Measurements from ENCODE around the gene DMTF1.
"Not testable (repeated sequence)": the region's sequence is repeated elsewhere in the genome, so short reads cannot be mapped to it uniquely, and the experiment has no call there.

Gene DMTF1

GRCh38 chr7:87193912-87194311, 41.7 kb downstream of the DMTF1 start:
- no peak overlapping the region for H3K4me3 ChIP-seq (ENCODE audit: low read depth, low read length)
- no peaks in the 10 kb centered on the region for H3K4me1 ChIP-seq (ENCODE audit: control insufficient read depth, insufficient read depth, low read length)
- H3K27ac ChIP-seq (ENCODE audit: low read depth, low read length): no peak overlapping the region
- H3K27me3 ChIP-seq (ENCODE audit: control insufficient read depth, insufficient read depth, low read length): no peaks in the 10 kb centered on the region
- no peaks in the 10 kb centered on the region for H3K9me3 ChIP-seq (ENCODE audit: control insufficient read depth, insufficient read depth, low read depth, low read length)
- H3K36me3 ChIP-seq (ENCODE audit: control insufficient read depth, insufficient read depth, low read length): peaks cover 100% of the 10 kb centered on the region
- no peak overlapping the region for H3K9ac ChIP-seq (ENCODE audit: low read length)

- peaks cover 85% of the 10 kb centered on the region for H3K36me3 ChIP-seq (ENCODE audit: control insufficient read depth, insufficient read depth, low read length)
Measured at GRCh38 chr7:87199241-87199640, 47.0 kb downstream of the DMTF1 start.

GRCh38 chr7:87199700-87200450, 47.6 kb downstream of the DMTF1 start:
- no peak overlapping the region for H3K27ac ChIP-seq (ENCODE audit: low read depth, low read length)
- H3K9ac ChIP-seq (ENCODE audit: low read length): no peak overlapping the region
- H3K4me1 ChIP-seq (ENCODE audit: control insufficient read depth, insufficient read depth, low read length): no peaks in the 10 kb centered on the region
- peaks cover 78% of the 10 kb centered on the region for H3K36me3 ChIP-seq (ENCODE audit: control insufficient read depth, insufficient read depth, low read length)
- H3K9me3 ChIP-seq (ENCODE audit: control insufficient read depth, insufficient read depth, low read depth, low read length): peaks cover 21% of the 10 kb centered on the region
- no peak overlapping the region for H3K4me3 ChIP-seq (ENCODE audit: low read depth, low read length)
- H3K27me3 ChIP-seq (ENCODE audit: control insufficient read depth, insufficient read depth, low read length): no peaks in the 10 kb centered on the region

More at GRCh38 chr7:87199241-87199640, 47.0 kb downstream of the DMTF1 start:
- H3K27me3 ChIP-seq (ENCODE audit: control insufficient read depth, insufficient read depth, low read length): no peaks in the 10 kb centered on the region
- no peak overlapping the region for H3K27ac ChIP-seq (ENCODE audit: low read depth, low read length)
- H3K4me1 ChIP-seq (ENCODE audit: control insufficient read depth, insufficient read depth, low read length): no peaks in the 10 kb centered on the region
- peaks cover 15% of the 10 kb centered on the region for H3K9me3 ChIP-seq (ENCODE audit: control insufficient read depth, insufficient read depth, low read depth, low read length)
- no peak overlapping the region for H3K4me3 ChIP-seq (ENCODE audit: low read depth, low read length)
- no peak overlapping the region for H3K9ac ChIP-seq (ENCODE audit: low read length)

GRCh38 chr7:87202208-87202607, 50.0 kb downstream of the DMTF1 start:
- peaks cover 66% of the 10 kb centered on the region for H3K36me3 ChIP-seq (ENCODE audit: control insufficient read depth, insufficient read depth, low read length)
- H3K9ac ChIP-seq (ENCODE audit: low read length): no peak overlapping the region
- H3K27me3 ChIP-seq (ENCODE audit: control insufficient read depth, insufficient read depth, low read length): no peaks in the 10 kb centered on the region
- H3K27ac ChIP-seq (ENCODE audit: low read depth, low read length): no peak overlapping the region
- no peak overlapping the region for H3K4me3 ChIP-seq (ENCODE audit: low read depth, low read length)
- H3K9me3 ChIP-seq (ENCODE audit: control insufficient read depth, insufficient read depth, low read depth, low read length): peaks cover 41% of the 10 kb centered on the region
- H3K4me1 ChIP-seq (ENCODE audit: control insufficient read depth, insufficient read depth, low read length): no peaks in the 10 kb centered on the region

GRCh38 chr7:87202705-87203104, 50.5 kb downstream of the DMTF1 start:
- H3K4me1 ChIP-seq (ENCODE audit: control insufficient read depth, insufficient read depth, low read length): no peaks in the 10 kb centered on the region
- no peaks in the 10 kb centered on the region for H3K27me3 ChIP-seq (ENCODE audit: control insufficient read depth, insufficient read depth, low read length)
- H3K9ac ChIP-seq (ENCODE audit: low read length): no peak overlapping the region
- H3K9me3 ChIP-seq (ENCODE audit: control insufficient read depth, insufficient read depth, low read depth, low read length): peaks cover 44% of the 10 kb centered on the region
- H3K36me3 ChIP-seq (ENCODE audit: control insufficient read depth, insufficient read depth, low read length): peaks cover 64% of the 10 kb centered on the region
- no peak overlapping the region for H3K4me3 ChIP-seq (ENCODE audit: low read depth, low read length)
- H3K27ac ChIP-seq (ENCODE audit: low read depth, low read length): no peak overlapping the region

GRCh38 chr7:87203929-87204328, 51.7 kb downstream of the DMTF1 start:
- H3K27ac ChIP-seq (ENCODE audit: low read depth, low read length); H3K27me3 ChIP-seq (ENCODE audit: control insufficient read depth, insufficient read depth, low read length); H3K9ac ChIP-seq (ENCODE audit: low read length); H3K4me3 ChIP-seq (ENCODE audit: low read depth, low read length); H3K4me1 ChIP-seq (ENCODE audit: control insufficient read depth, insufficient read depth, low read length): not testable (repeated sequence)
- Histone ChIP-seq H3K9me3 (ENCODE audit: control insufficient read depth, insufficient read depth, low read depth, low read length) (peaks cover 46% of the 10 kb centered on the region), H3K36me3 (ENCODE audit: control insufficient read depth, insufficient read depth, low read length) (peaks cover 60% of the 10 kb centered on the region)

GRCh38 chr7:87204933-87205332, 52.7 kb downstream of the DMTF1 start:
- H3K9me3 ChIP-seq (ENCODE audit: control insufficient read depth, insufficient read depth, low read depth, low read length): peaks cover 50% of the 10 kb centered on the region
- no peak overlapping the region for H3K9ac ChIP-seq (ENCODE audit: low read length)
- no peak overlapping the region for H3K4me3 ChIP-seq (ENCODE audit: low read depth, low read length)
- H3K27me3 ChIP-seq (ENCODE audit: control insufficient read depth, insufficient read depth, low read length): no peaks in the 10 kb centered on the region
- H3K27ac ChIP-seq (ENCODE audit: low read depth, low read length): no peak overlapping the region
- no peaks in the 10 kb centered on the region for H3K4me1 ChIP-seq (ENCODE audit: control insufficient read depth, insufficient read depth, low read length)
- H3K36me3 ChIP-seq (ENCODE audit: control insufficient read depth, insufficient read depth, low read length): peaks cover 58% of the 10 kb centered on the region

- H3K4me1 ChIP-seq (ENCODE audit: control insufficient read depth, insufficient read depth, low read length); H3K4me3 ChIP-seq (ENCODE audit: low read depth, low read length); H3K9ac ChIP-seq (ENCODE audit: low read length); H3K27ac ChIP-seq (ENCODE audit: low read depth, low read length); H3K27me3 ChIP-seq (ENCODE audit: control insufficient read depth, insufficient read depth, low read length): not testable (repeated sequence)
- H3K36me3 ChIP-seq (ENCODE audit: control insufficient read depth, insufficient read depth, low read length): peaks cover 52% of the 10 kb centered on the region
- peaks cover 50% of the 10 kb centered on the region for H3K9me3 ChIP-seq (ENCODE audit: control insufficient read depth, insufficient read depth, low read depth, low read length)
Measured at GRCh38 chr7:87205701-87206100, 53.4 kb downstream of the DMTF1 start.

- Histone ChIP-seq H3K27me3 (ENCODE audit: control insufficient read depth, insufficient read depth, low read length) (no peaks in the 10 kb centered on the region), H3K4me3 (ENCODE audit: low read depth, low read length) (no peak overlapping the region), H3K4me1 (ENCODE audit: control insufficient read depth, insufficient read depth, low read length) (no peaks in the 10 kb centered on the region), H3K9ac (ENCODE audit: low read length) (no peak overlapping the region), H3K27ac (ENCODE audit: low read depth, low read length) (no peak overlapping the region), H3K9me3 (ENCODE audit: control insufficient read depth, insufficient read depth, low read depth, low read length) (peaks cover 50% of the 10 kb centered on the region), H3K36me3 (ENCODE audit: control insufficient read depth, insufficient read depth, low read length) (peaks cover 52% of the 10 kb centered on the region)
Measured at GRCh38 chr7:87206361-87206760, 54.1 kb downstream of the DMTF1 start.

GRCh38 chr7:87209295-87209924, 57.2 kb downstream of the DMTF1 start:
- no peak overlapping the region for H3K4me3 ChIP-seq (ENCODE audit: low read depth, low read length)
- H3K36me3 ChIP-seq (ENCODE audit: control insufficient read depth, insufficient read depth, low read length): peaks cover 45% of the 10 kb centered on the region
- no peaks in the 10 kb centered on the region for H3K27me3 ChIP-seq (ENCODE audit: control insufficient read depth, insufficient read depth, low read length)
- no peak overlapping the region for H3K9ac ChIP-seq (ENCODE audit: low read length)
- H3K4me1 ChIP-seq (ENCODE audit: control insufficient read depth, insufficient read depth, low read length): peaks cover 6% of the 10 kb centered on the region; the same call in 1 of the 2 replicates
- H3K27ac ChIP-seq (ENCODE audit: low read depth, low read length): no peak overlapping the region
- peaks cover 33% of the 10 kb centered on the region for H3K9me3 ChIP-seq (ENCODE audit: control insufficient read depth, insufficient read depth, low read depth, low read length)

GRCh38 chr7:87210506-87210905, 58.3 kb downstream of the DMTF1 start:
- Histone ChIP-seq H3K9ac (ENCODE audit: low read length) (no peak overlapping the region), H3K4me3 (ENCODE audit: low read depth, low read length) (no peak overlapping the region), H3K27ac (ENCODE audit: low read depth, low read length) (no peak overlapping the region), H3K4me1 (ENCODE audit: control insufficient read depth, insufficient read depth, low read length) (peaks cover 6% of the 10 kb centered on the region; the same call in 1 of the 2 replicates), H3K36me3 (ENCODE audit: control insufficient read depth, insufficient read depth, low read length) (peaks cover 44% of the 10 kb centered on the region), H3K27me3 (ENCODE audit: control insufficient read depth, insufficient read depth, low read length) (no peaks in the 10 kb centered on the region), H3K9me3 (ENCODE audit: control insufficient read depth, insufficient read depth, low read depth, low read length) (peaks cover 25% of the 10 kb centered on the region)

Measured in HUES6 (cell line).